ENCODE results near the gene KRTAP4-9. TPM values are rescaled to one million over a fixed set of nuclear protein-coding genes. Genes with fewer than 3 reads are reported as not detected.

Gene KRTAP4-9
- total and polyA plus RNA-seq, 12 donors, result not detected

DNA sequence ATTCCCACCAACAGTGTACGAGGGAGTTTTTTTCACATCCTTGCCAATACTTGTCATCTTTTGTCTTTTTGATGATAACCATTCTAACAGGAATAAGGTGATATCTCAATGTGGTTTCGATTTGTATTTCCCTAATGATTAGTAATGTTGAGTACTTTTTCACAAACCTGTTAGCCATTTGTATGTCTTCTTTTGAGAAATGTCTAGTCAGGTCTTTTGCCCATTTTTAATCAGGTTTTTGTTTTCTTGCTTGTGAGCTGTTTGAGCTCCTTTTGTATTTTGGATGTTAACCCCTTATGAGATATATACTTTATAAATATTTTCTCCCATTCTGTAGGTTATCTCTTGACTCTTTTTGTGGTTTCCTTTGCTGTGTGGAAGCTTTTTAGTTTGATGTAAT, 46.3 kb downstream of the KRTAP4-9 start:
- Histone ChIP-seq H3K27ac (no peak overlapping the region), H3K36me3 (replicated peaks in 1 of 2) (no peaks in the 10 kb centered on the region), H3K4me1 (replicated peaks in 1 of 2) (no peaks in the 10 kb centered on the region), H3K27me3 (peaks cover 12% of the 10 kb centered on the region), H3K9me3 (replicated peaks in 1 of 3) (no peaks in the 10 kb centered on the region), H3K4me3 (no peak overlapping the region)
- no peak for DNase-seq
- WGBS, 4 donors, result 66 to 84% (median 72%) methylated on average over 2 of the region's 2 CpGs
- intact Hi-C loops (cut with DNase I), result no loop called here
- TF ChIP-seq CTCF (IDR thresholded peaks at IDR 0.05), result no peak
- TF ChIP-seq POLR2A (IDR thresholded peaks at IDR 0.05), result no peak

DNA sequence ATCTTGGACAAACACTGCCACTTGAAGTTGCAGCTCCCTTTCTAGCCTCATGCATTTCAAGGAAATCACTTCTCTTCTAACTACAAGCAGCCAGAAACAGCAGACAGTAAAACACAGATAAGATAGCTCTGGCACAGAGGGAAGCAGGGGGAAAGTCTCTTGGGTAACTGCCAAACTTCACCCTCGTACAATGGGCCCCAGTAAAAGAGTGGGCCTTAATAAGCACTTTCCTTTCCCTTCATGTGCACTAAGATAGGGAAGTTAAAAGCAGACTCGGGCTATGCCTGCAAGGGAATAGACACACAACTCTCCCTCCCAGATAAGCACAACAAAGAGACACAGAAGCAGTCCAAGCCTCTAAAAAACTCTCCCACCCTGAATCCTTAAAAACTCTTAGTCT, 48.7 kb downstream of the KRTAP4-9 start:
- TF ChIP-seq CTCF (IDR thresholded peaks at IDR 0.05), result no peak
- TF ChIP-seq POLR2A (IDR thresholded peaks at IDR 0.05), result no peak
- DNase-seq, result no peak

More for the DNA sequence above, 48.7 kb downstream of the KRTAP4-9 start:
- Histone ChIP-seq H3K9me3 (replicated peaks in 1 of 3) (no peaks in the 10 kb centered on the region), H3K4me1 (replicated peaks in 1 of 2) (no peaks in the 10 kb centered on the region), H3K27me3 (peaks cover 8% of the 10 kb centered on the region), H3K27ac (no peak overlapping the region), H3K4me3 (no peak overlapping the region), H3K36me3 (replicated peaks in 1 of 2) (no peaks in the 10 kb centered on the region)
- WGBS, 4 donors, result 20 to 37% (median 32%) methylated on average over 2 of the region's 2 CpGs
- intact Hi-C loops (cut with DNase I), result no loop called here

Other genes starting within 250 kb of the KRTAP4-9 start
Only the 30 nearest of the 39 such genes appear.
- not detected for gene KRT39, start 138.4 kb upstream of the KRTAP4-9 start, total RNA-seq
- under 1 TPM in 1 of 3 donors, not detected in 2; 0.17 TPM for gene KRT39, start 138.4 kb upstream of the KRTAP4-9 start, polyA plus RNA-seq
- gene KRT40, start 121.1 kb upstream of the KRTAP4-9 start, total RNA-seq, result not detected
- gene KRT40, start 121.1 kb upstream of the KRTAP4-9 start, polyA plus RNA-seq, result not detected
- gene KRTAP3-3, start 111.2 kb upstream of the KRTAP4-9 start, total RNA-seq, result not detected
- not detected for gene KRTAP3-3, start 111.2 kb upstream of the KRTAP4-9 start, polyA plus RNA-seq
- not detected for gene KRTAP3-2, start 105.5 kb upstream of the KRTAP4-9 start, total RNA-seq
- not detected for gene KRTAP3-2, start 105.5 kb upstream of the KRTAP4-9 start, polyA plus RNA-seq
- gene KRTAP3-1, start 96.3 kb upstream of the KRTAP4-9 start, total RNA-seq, result not detected
- not detected for gene KRTAP3-1, start 96.3 kb upstream of the KRTAP4-9 start, polyA plus RNA-seq
- gene KRTAP1-5, start 78.2 kb upstream of the KRTAP4-9 start, total RNA-seq, result not detected
- not detected for gene KRTAP1-5, start 78.2 kb upstream of the KRTAP4-9 start, polyA plus RNA-seq
- not detected for gene KRTAP1-4, start 75.2 kb upstream of the KRTAP4-9 start, total RNA-seq
- not detected for gene KRTAP1-4, start 75.2 kb upstream of the KRTAP4-9 start, polyA plus RNA-seq
- not detected for gene KRTAP1-3, start 70.5 kb upstream of the KRTAP4-9 start, total RNA-seq
- not detected for gene KRTAP1-3, start 70.5 kb upstream of the KRTAP4-9 start, polyA plus RNA-seq
- gene KRTAP1-1, start 63.9 kb upstream of the KRTAP4-9 start, total RNA-seq, result not detected
- not detected for gene KRTAP1-1, start 63.9 kb upstream of the KRTAP4-9 start, polyA plus RNA-seq
- gene KRTAP2-1, start 58.1 kb upstream of the KRTAP4-9 start, total RNA-seq, result not detected
- not detected for gene KRTAP2-1, start 58.1 kb upstream of the KRTAP4-9 start, polyA plus RNA-seq
- not detected for gene KRTAP2-2, start 50.2 kb upstream of the KRTAP4-9 start, total RNA-seq
- gene KRTAP2-2, start 50.2 kb upstream of the KRTAP4-9 start, polyA plus RNA-seq, result not detected
- gene KRTAP2-3, start 45.3 kb upstream of the KRTAP4-9 start, total RNA-seq, result not detected
- not detected for gene KRTAP2-3, start 45.3 kb upstream of the KRTAP4-9 start, polyA plus RNA-seq
- gene KRTAP2-4, start 39.5 kb upstream of the KRTAP4-9 start, total RNA-seq, result not detected
- gene KRTAP2-4, start 39.5 kb upstream of the KRTAP4-9 start, polyA plus RNA-seq, result not detected
- gene KRTAP4-7, start 21.2 kb upstream of the KRTAP4-9 start, total RNA-seq, result not detected
- gene KRTAP4-7, start 21.2 kb upstream of the KRTAP4-9 start, polyA plus RNA-seq, result not detected
- not detected for gene KRTAP4-8, start 7.2 kb upstream of the KRTAP4-9 start, total RNA-seq
- gene KRTAP4-8, start 7.2 kb upstream of the KRTAP4-9 start, polyA plus RNA-seq, result not detected
- gene KRTAP4-16, start 3.2 kb upstream of the KRTAP4-9 start, total RNA-seq, result not detected
- not detected for gene KRTAP4-16, start 3.2 kb upstream of the KRTAP4-9 start, polyA plus RNA-seq
- gene KRTAP4-11, start 13.0 kb downstream of the KRTAP4-9 start, total RNA-seq, result not detected
- gene KRTAP4-11, start 13.0 kb downstream of the KRTAP4-9 start, polyA plus RNA-seq, result not detected
- gene KRTAP4-12, start 18.8 kb downstream of the KRTAP4-9 start, total RNA-seq, result not detected
- gene KRTAP4-12, start 18.8 kb downstream of the KRTAP4-9 start, polyA plus RNA-seq, result not detected
- not detected for gene KRTAP4-6, start 35.2 kb downstream of the KRTAP4-9 start, total RNA-seq
- gene KRTAP4-6, start 35.2 kb downstream of the KRTAP4-9 start, polyA plus RNA-seq, result not detected
- not detected for gene KRTAP4-5, start 44.4 kb downstream of the KRTAP4-9 start, total RNA-seq
- gene KRTAP4-5, start 44.4 kb downstream of the KRTAP4-9 start, polyA plus RNA-seq, result not detected
- not detected for gene KRTAP4-4, start 55.4 kb downstream of the KRTAP4-9 start, total RNA-seq
- gene KRTAP4-4, start 55.4 kb downstream of the KRTAP4-9 start, polyA plus RNA-seq, result not detected
- gene KRTAP4-3, start 62.8 kb downstream of the KRTAP4-9 start, total RNA-seq, result not detected
- gene KRTAP4-3, start 62.8 kb downstream of the KRTAP4-9 start, polyA plus RNA-seq, result not detected
- not detected for gene KRTAP4-2, start 72.8 kb downstream of the KRTAP4-9 start, total RNA-seq
- not detected for gene KRTAP4-2, start 72.8 kb downstream of the KRTAP4-9 start, polyA plus RNA-seq
- not detected for gene KRTAP4-1, start 79.5 kb downstream of the KRTAP4-9 start, total RNA-seq
- not detected for gene KRTAP4-1, start 79.5 kb downstream of the KRTAP4-9 start, polyA plus RNA-seq
- gene KRTAP9-1, start 84.5 kb downstream of the KRTAP4-9 start, total RNA-seq, result not detected
- not detected for gene KRTAP9-1, start 84.5 kb downstream of the KRTAP4-9 start, polyA plus RNA-seq
- not detected for gene KRTAP9-2, start 121.3 kb downstream of the KRTAP4-9 start, total RNA-seq
- not detected for gene KRTAP9-2, start 121.3 kb downstream of the KRTAP4-9 start, polyA plus RNA-seq
- gene KRTAP9-3, start 127.1 kb downstream of the KRTAP4-9 start, total RNA-seq, result not detected
- not detected for gene KRTAP9-3, start 127.1 kb downstream of the KRTAP4-9 start, polyA plus RNA-seq
- gene KRTAP9-8, start 132.6 kb downstream of the KRTAP4-9 start, total RNA-seq, result not detected
- gene KRTAP9-8, start 132.6 kb downstream of the KRTAP4-9 start, polyA plus RNA-seq, result not detected
- gene KRTAP9-4, start 144.3 kb downstream of the KRTAP4-9 start, total RNA-seq, result not detected
- gene KRTAP9-4, start 144.3 kb downstream of the KRTAP4-9 start, polyA plus RNA-seq, result not detected
- gene KRTAP9-9, start 150.0 kb downstream of the KRTAP4-9 start, total RNA-seq, result not detected
- gene KRTAP9-9, start 150.0 kb downstream of the KRTAP4-9 start, polyA plus RNA-seq, result not detected

Data from adrenal gland (tissue), 12 donors.